HAP-1 (cell line): ENCODE data around the gene RBM20.

Experiments
- DNase-seq, 2 experiments: peaks; one replicate each; pipeline ENCODE4 v3.0.0-alpha.2; 2016 to 2020; ENCODE audit warnings: low spot score in 2 of 2
- H3K27me3 ChIP-seq: fragments of 250-450 bp; sonication (Bioruptor Pico); 2 replicates; pipeline ENCODE4 v1.5.1; 2020; ENCODE audit warnings: low read depth, mild to moderate bottlenecking, moderate library complexity
- H3K36me3 ChIP-seq: fragments of 250-450 bp; sonication (Bioruptor Pico); replicated peaks from 2 replicates; pipeline ENCODE4 v1.5.1; 2020; ENCODE audit warnings: mild to moderate bottlenecking
- H3K4me1 ChIP-seq: fragments of 250-450 bp; sonication (Bioruptor Pico); 2 replicates; pipeline ENCODE4 v1.5.1; 2020; ENCODE audit warnings: mild to moderate bottlenecking
- H3K4me3 ChIP-seq: fragments of 250-450 bp; sonication (Bioruptor Pico); 2 replicates; pipeline ENCODE4 v1.5.1; 2020; ENCODE audit warnings: mild to moderate bottlenecking, moderate library complexity
- H3K9me3 ChIP-seq: fragments of 250-450 bp; sonication (Bioruptor Pico); 2 replicates; pipeline ENCODE4 v1.5.1; 2020; ENCODE audit warnings: mild to moderate bottlenecking, moderate library complexity
- in situ Hi-C: fragments of 300-500 bp; cut with MboI; formaldehyde crosslinking; loops from 3 replicates; pipeline ENCODE4 v1.14.3; 2020; ENCODE audit warnings: low sequenced_read_pairs, inconsistent platforms, mixed read lengths

Gene RBM20

DNA sequence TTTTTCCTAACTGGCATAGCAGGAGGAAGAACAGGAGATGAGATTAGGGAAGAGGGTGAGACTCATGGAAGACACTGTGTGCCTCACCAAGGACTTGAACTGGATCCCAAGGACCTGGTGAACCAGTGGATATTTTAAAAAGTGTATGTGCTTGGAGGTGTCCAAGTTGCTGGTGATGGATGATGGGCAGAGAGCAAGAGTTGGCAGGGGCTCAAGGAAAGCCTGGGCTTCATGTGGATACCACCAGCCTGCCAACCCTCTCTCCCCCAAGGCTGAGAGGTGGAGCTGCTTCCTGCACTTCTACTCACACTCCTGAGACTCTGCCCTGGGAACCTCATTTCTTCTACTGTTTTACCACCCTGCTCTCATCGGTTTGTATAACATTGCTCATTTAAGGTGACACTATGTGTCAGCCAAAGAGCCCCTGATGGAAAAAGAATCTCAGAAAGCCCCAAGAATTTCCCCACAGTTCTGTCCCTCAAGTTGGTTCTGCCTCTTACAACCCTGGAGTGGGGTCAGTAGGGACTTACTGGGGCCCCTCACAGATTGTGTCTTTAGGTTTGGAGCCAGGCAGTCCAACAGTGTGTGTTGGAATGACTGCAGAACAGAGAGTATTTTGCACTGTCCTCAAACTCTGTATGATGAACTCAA, 171.3 kb downstream of the RBM20 start:
- in situ Hi-C loops: no loop called here

DNA sequence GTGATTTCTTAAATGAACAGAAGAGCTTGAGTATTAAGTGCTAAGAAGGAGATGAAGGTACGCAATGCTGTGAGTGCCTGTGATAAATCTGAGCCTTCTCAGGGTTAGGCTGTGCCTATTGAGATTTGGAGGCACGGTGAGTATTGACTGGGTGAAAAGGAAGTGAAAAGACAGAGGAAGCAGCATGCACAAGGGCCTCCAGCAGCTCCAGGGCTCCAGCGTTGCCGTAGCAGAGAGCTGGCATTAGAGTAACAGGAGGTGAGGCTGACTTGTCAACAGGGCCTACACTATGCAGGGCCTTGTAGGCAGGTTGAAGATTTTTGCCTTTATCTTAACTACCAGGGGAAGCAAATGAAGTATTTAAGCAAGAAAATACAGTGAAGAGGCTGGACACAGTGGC, 173.5 kb downstream of the RBM20 start:
- in situ Hi-C loops: no loop called here
- no peaks in the 10 kb centered on the region for H3K36me3 ChIP-seq
- H3K4me3 ChIP-seq: no peak overlapping the region
- no peak for DNase-seq
- no peaks in the 10 kb centered on the region for H3K4me1 ChIP-seq
- H3K27me3 ChIP-seq: no peaks in the 10 kb centered on the region
- no peaks in the 10 kb centered on the region for H3K9me3 ChIP-seq

More for the DNA sequence above, 171.3 kb downstream of the RBM20 start:
- H3K27me3 ChIP-seq: no peaks in the 10 kb centered on the region
- no peaks in the 10 kb centered on the region for H3K9me3 ChIP-seq
- H3K4me1 ChIP-seq: no peaks in the 10 kb centered on the region
- no peak overlapping the region for H3K4me3 ChIP-seq
- no peak for DNase-seq
- no peaks in the 10 kb centered on the region for H3K36me3 ChIP-seq

DNA sequence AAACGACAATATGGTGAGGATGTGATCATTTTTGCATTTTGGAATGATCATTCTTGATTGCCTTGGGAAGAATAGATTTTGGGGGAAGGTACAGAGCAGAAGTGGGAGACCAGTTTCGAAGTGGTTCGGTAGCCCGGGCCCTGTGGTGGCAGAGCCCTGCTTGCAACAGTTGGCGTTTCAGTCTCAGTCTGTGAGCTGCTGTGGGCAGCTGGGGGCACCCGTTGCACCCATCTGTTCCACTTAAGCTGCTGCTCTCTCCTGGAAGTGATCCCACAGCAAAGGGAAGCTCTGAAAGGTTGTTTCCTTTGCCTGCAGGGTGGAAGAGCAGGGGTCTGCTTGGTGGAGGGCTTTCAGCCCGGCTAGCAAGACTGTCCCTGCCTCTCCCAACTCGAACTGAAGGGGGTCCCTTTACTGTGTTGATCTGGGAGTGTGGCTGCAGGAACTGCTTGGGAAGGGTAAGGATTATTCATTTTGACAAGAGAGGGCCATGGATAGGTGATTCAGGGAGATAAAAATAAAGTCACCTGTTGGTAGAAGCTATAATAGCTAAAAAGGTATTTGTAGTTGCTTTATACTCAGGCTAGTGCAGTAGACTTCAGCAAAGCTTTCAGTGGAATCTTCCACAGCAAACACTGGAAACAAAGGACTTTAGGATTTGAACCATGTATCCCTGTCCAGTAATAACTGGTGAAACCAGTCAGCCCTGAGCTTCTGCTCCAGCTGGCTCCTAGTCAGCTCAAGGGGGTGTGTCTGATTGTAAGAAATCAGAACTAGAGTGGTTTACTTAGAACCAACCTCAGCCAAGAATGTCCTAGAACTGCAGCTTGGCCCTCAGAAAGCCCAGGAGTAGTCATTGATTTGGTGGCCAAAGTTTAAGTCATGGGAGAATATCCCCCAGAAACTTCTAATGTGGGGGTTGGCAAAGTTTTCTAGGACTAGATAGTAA, 174.4 kb downstream of the RBM20 start:
- Histone ChIP-seq H3K27me3 (no peaks in the 10 kb centered on the region), H3K36me3 (no peaks in the 10 kb centered on the region), H3K4me3 (no peak overlapping the region), H3K4me1 (no peaks in the 10 kb centered on the region), H3K9me3 (no peaks in the 10 kb centered on the region)
- no peak for DNase-seq
- in situ Hi-C loops: no loop called here

DNA sequence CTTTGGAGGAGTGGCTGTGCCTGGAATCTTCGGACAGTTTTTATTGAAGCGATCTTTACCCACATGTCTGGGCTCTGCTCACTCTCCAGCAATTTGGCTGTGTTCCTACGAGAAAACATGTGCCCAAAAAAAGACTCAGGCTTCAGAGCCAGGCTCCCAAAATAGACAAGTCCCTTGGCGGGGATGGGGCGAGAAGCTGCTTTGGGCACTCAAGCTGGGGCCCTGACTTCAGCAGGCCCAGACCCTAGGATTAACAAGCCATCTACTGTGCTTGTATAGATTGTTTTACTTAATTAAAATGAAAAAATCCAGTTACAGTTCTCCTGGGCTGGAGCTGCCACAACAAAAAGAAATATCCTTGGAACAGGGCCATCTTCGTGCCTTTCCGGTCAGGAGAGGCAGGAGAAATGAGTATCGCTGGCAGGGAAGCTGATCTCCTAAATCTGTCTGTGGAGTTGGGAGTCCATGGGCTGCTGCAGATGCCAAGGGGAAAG, 176.2 kb downstream of the RBM20 start:
- no peaks in the 10 kb centered on the region for H3K36me3 ChIP-seq
- no peaks in the 10 kb centered on the region for H3K4me1 ChIP-seq
- no peak for DNase-seq
- H3K4me3 ChIP-seq: no peak overlapping the region
- no peaks in the 10 kb centered on the region for H3K9me3 ChIP-seq
- in situ Hi-C loops: no loop called here
- no peaks in the 10 kb centered on the region for H3K27me3 ChIP-seq

DNA sequence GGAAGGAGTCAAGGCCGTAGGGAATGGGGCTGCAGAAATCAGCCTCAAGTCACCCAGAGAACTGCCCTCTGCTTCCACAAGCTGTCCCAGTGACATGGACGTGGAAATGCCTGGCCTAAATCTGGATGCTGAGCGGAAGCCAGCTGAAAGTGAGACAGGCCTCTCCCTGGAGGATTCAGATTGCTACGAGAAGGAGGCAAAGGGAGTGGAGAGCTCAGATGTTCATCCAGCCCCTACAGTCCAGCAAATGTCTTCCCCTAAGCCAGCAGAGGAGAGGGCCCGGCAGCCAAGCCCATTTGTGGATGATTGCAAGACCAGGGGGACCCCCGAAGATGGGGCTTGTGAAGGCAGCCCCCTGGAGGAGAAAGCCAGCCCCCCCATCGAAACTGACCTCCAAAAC, 177.4 kb downstream of the RBM20 start:
- in situ Hi-C loops: no loop called here

DNA sequence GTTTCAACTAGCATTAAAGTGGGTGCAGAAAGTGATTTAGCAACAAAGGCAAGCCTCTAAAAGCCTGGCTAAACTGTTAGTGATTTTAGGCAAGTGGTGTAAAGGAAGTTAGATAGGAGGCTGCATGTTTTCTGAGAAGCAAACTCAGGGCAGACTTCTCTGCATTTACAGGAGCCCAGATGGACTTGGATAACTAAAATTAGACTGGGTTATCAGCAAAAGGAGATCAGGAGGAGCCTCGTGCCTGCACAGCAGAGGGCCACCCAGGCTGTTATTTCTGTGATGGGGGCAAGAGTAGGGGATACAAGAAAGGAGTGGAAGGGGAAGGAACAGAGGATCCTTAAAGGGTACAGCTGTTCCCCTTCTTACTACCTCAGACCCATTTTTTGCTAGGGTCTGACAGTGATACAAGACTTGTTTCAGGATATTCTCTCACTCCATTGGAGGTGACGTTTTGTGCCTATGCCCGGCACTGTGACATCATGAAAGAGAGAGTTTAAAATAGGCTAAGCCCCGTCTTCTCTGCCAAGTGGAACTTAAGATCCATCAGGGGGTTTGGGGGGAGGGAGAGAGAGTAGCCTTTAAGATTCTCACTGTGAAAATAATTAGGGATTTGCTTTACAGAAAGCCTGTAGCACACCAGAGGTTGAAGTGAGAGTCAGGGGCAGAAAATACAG, 178.0 kb downstream of the RBM20 start:
- no peak overlapping the region for H3K4me3 ChIP-seq
- in situ Hi-C loops: no loop called here
- DNase-seq: no peak
- H3K4me1 ChIP-seq: no peaks in the 10 kb centered on the region
- no peaks in the 10 kb centered on the region for H3K9me3 ChIP-seq
- H3K27me3 ChIP-seq: no peaks in the 10 kb centered on the region
- no peaks in the 10 kb centered on the region for H3K36me3 ChIP-seq

More for the DNA sequence above, 177.4 kb downstream of the RBM20 start:
- no peaks in the 10 kb centered on the region for H3K4me1 ChIP-seq
- no peaks in the 10 kb centered on the region for H3K36me3 ChIP-seq
- no peaks in the 10 kb centered on the region for H3K27me3 ChIP-seq
- no peaks in the 10 kb centered on the region for H3K9me3 ChIP-seq
- H3K4me3 ChIP-seq: no peak overlapping the region
- no peak for DNase-seq

DNA sequence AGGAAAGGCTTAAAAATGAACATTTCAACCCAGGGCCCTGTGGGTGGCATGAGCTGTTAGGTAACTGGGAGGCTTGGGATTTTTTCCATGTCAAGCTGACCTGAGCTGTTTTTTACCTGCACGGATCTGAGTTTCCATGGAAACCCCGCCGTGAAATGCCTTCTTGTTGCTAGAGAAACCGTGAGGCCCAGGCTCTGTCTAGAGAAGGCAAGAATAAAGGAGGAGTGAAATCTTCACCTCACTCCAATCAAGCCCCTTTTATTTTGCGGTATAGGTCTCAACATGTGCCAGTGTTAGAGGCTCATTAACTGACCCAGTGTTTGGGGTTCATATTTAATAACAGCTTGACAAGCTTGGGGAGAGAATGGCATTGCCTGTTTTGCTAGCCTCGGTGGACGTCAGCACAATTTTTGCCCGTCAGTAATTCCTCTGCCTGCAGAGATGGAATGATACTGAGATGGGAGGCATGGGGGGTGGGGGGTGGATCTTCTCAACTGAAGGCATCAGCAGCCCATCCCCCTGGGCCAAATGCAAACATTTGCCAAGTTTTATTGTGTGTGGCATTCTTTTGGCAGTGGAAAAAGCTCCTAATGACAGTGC, 178.7 kb downstream of the RBM20 start:
- DNase-seq: no peak
- in situ Hi-C loops: no loop called here
- Histone ChIP-seq H3K4me3 (no peak overlapping the region), H3K9me3 (no peaks in the 10 kb centered on the region), H3K36me3 (no peaks in the 10 kb centered on the region), H3K27me3 (no peaks in the 10 kb centered on the region), H3K4me1 (no peaks in the 10 kb centered on the region)

DNA sequence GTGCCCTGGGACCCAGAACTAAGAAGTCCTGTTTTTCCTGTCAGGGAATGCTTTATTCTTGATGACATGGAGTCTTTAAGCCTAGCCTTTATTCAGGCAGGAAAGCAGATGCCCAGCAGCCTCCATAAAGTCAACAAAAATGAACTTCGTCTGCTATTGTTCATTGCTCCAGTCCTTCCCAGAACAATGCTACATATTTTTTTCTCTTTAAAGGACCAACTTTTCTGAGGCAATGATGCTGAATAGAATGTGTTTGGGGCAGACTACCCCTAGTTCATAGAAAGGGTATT, 180.0 kb downstream of the RBM20 start:
- no peak overlapping the region for H3K4me3 ChIP-seq
- no peaks in the 10 kb centered on the region for H3K4me1 ChIP-seq
- no peaks in the 10 kb centered on the region for H3K36me3 ChIP-seq
- H3K9me3 ChIP-seq: no peaks in the 10 kb centered on the region
- DNase-seq: no peak
- no peaks in the 10 kb centered on the region for H3K27me3 ChIP-seq
- in situ Hi-C loops: no loop called here

DNA sequence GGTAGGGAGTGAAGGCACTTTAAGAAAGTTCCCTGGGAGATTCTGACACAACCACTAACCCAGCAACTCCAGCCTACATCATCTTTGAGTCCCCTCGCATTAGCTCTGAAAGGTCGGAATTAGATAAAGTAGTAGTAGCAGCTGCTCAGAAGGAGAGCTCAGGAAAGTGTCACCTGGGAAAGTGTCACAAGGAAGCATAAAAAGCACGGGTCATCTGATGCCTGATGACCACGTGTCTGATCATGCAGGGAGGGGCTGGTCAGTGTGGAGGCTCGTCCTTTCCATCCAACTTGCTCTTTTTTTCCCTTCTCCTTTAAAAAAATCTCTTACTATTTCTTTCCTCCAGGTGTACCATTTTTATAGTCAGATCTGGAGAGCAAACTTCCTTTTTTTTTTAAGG, 180.5 kb downstream of the RBM20 start:
- no peaks in the 10 kb centered on the region for H3K36me3 ChIP-seq
- in situ Hi-C loops: no loop called here
- H3K27me3 ChIP-seq: no peaks in the 10 kb centered on the region
- H3K9me3 ChIP-seq: no peaks in the 10 kb centered on the region
- DNase-seq: no peak
- no peaks in the 10 kb centered on the region for H3K4me1 ChIP-seq
- no peak overlapping the region for H3K4me3 ChIP-seq

DNA sequence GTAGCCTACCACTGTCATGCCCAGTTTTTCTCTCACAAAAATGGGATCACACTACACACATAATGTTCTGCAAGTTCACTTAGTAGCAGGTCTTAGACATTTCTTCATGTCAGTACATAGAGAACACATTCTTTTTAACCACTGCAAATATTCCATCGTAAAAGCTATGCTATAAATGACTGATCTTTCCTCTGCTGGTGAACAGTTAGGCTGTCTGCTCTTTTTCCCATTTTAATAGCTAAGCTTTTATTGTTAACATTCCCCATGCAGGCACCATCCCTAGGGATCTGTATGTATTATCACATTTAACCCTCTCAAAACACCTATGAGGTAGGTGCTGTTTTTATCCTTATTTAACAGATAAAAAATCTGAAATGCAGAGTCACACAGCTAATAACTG, 181.4 kb downstream of the RBM20 start:
- Histone ChIP-seq H3K27me3 (no peaks in the 10 kb centered on the region), H3K9me3 (no peaks in the 10 kb centered on the region), H3K4me3 (no peak overlapping the region), H3K36me3 (no peaks in the 10 kb centered on the region), H3K4me1 (no peaks in the 10 kb centered on the region)
- DNase-seq: no peak
- in situ Hi-C loops: no loop called here

DNA sequence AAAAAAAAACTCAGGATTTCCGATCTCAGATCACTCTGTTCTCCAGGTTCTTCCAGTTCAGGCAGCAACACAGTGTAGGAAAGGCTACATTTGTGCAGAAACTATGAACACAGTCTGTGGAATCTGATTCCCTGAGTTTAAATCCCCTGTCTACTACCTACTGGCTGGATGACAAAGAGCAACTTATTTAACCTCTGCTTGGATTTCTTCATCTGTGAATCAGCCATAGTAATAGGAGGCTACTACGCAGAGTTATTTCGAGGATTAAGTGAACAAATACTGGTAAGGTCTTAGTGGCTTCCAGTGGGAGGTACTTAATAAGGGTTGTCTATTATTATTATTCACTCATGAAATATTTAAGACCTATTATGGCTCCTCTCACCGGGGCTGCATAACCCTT, 183.3 kb downstream of the RBM20 start:
- no peaks in the 10 kb centered on the region for H3K4me1 ChIP-seq
- DNase-seq: peak in 1 of 2 experiments; percentile 15
- H3K36me3 ChIP-seq: no peaks in the 10 kb centered on the region
- H3K4me3 ChIP-seq: no peak overlapping the region
- H3K27me3 ChIP-seq: no peaks in the 10 kb centered on the region
- in situ Hi-C loops: no loop called here
- H3K9me3 ChIP-seq: no peaks in the 10 kb centered on the region

DNA sequence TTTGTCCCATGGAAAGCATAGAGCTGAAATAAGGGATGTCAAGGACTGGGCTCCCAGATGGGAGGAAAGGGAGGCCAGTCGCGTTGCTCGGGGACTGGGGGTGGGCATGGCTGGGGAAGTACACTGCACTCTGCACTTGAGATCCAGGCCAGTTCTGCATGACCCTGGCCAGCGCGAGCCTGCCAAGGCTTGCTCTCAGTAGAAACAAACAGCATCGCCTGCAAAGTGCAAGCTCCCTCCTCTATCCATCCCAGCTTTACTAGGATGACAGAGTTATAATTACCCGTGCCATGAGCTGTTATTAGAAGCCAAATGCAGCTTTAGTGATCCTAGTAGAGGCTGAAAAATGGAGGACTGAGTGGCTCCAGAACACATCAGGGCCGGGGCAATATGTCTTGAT, 183.7 kb downstream of the RBM20 start:
- H3K27me3 ChIP-seq: no peaks in the 10 kb centered on the region
- H3K4me1 ChIP-seq: no peaks in the 10 kb centered on the region
- no peaks in the 10 kb centered on the region for H3K36me3 ChIP-seq

DNA sequence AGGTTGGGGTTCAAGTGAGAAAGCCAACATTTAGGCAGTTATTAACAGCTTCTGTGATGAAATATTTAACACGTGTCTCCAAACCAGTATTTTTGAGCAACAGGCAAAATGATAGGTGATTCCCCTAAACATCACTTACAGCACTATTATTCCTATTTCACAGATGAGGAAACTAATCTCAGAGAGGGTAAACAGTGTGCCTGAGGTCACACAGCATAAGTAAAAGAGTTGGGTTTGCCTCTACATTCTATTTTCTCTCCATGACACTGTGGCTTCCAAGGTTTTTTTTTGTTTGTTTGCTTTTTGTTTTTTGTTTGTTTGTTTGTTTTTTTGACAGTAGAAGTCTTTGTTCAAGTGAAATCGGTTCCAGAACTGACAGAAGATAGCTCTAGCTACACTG, 184.4 kb downstream of the RBM20 start:
- H3K4me1 ChIP-seq: no peaks in the 10 kb centered on the region
- no peaks in the 10 kb centered on the region for H3K36me3 ChIP-seq
- no peak for DNase-seq
- no peaks in the 10 kb centered on the region for H3K27me3 ChIP-seq
- in situ Hi-C loops: no loop called here
- H3K4me3 ChIP-seq: no peak overlapping the region
- H3K9me3 ChIP-seq: no peaks in the 10 kb centered on the region

More for the DNA sequence above, 183.7 kb downstream of the RBM20 start:
- DNase-seq: no peak
- no peak overlapping the region for H3K4me3 ChIP-seq
- in situ Hi-C loops: no loop called here
- H3K9me3 ChIP-seq: no peaks in the 10 kb centered on the region
